B cell (primary cell): ENCODE data around the gene FREM2. TPM values are rescaled to one million over a fixed set of nuclear protein-coding genes. Genes with fewer than 3 reads are reported as not detected.

ENCODE experiments used
- ATAC-seq: fragments of 200-7000 bp; cut with Tn5 transposase; one replicate; pipeline ENCODE4 v1.10.0; 2021; ENCODE audit warnings: low read depth, mild to moderate bottlenecking, moderate number of reproducible peaks, moderate library complexity
- CTCF ChIA-PET: fragments of 350-600 bp; sonication (Branson Sonifier 250); formaldehyde crosslinking; loops from one replicate; lab custom pipeline; 2021; ENCODE audit warnings: antibody characterized with exemption, inconsistent platforms; lab: Charles Lee
- POLR2A ChIA-PET: fragments of 350-600 bp; sonication (Branson Sonifier 250); formaldehyde crosslinking; loops from one replicate; lab custom pipeline; 2021; ENCODE audit warnings: antibody characterized with exemption; lab: Charles Lee
- DNase-seq: peaks from one replicate; pipeline ENCODE4 v3.0.0; 2013
- H2AFZ ChIP-seq: 2 replicates; pipeline ENCODE4 v1.6.1; 2012; ENCODE audit warnings: mild to moderate bottlenecking, low read depth, low read length; ENCODE audit not compliant: insufficient read depth, poor library complexity, severe bottlenecking
- H3K27ac ChIP-seq, 2 donors: 1 replicate in 1 of 2; 2 replicates in 1 of 2; pipeline ENCODE4 v1.5.1; 2012 to 2013; ENCODE audit warnings: low read length in 2 of 2, mild to moderate bottlenecking in 2 of 2, moderate library complexity in 1 of 2
- H3K27me3 ChIP-seq, 4 experiments: fragments of 200-600 bp in 1 of 4; sonication (generic) in 1 of 4; replicated peaks in 1 of 4; 1 replicate in 2 of 4; 2 replicates in 2 of 4; pipeline versions ENCODE4 v1.6.1 to v1.7.0; 2013 to 2016; ENCODE audit warnings: low read length in 3 of 4, mild to moderate bottlenecking in 2 of 4, mixed read lengths in 1 of 4, moderate library complexity in 1 of 4; ENCODE audit not compliant: insufficient read depth in 4 of 4, control insufficient read depth in 3 of 4; ENCODE audit errors: control extremely low read depth in 1 of 4
- H3K36me3 ChIP-seq, 2 experiments: replicated peaks in 1 of 2; 1 replicate in 1 of 2; 2 replicates in 1 of 2; pipeline versions ENCODE4 v1.6.1 to v1.7.1; 2013; ENCODE audit warnings: low read length in 1 of 2; ENCODE audit not compliant: insufficient read depth in 2 of 2, control insufficient read depth in 1 of 2; ENCODE audit errors: control extremely low read depth in 1 of 2, extremely low read depth in 1 of 2
- H3K4me1 ChIP-seq, 2 donors: fragments of 200-600 bp in 1 of 2; sonication (generic) in 1 of 2; 1 replicate in 1 of 2; 2 replicates in 1 of 2; pipeline versions ENCODE4 v1.5.1 to v1.6.1; 2013 to 2017; ENCODE audit warnings: low read length in 2 of 2; ENCODE audit not compliant: control insufficient read depth in 2 of 2, insufficient read depth in 2 of 2
- H3K4me2 ChIP-seq: replicated peaks from 2 replicates; pipeline ENCODE3; 2012; ENCODE audit warnings: mild to moderate bottlenecking, low read depth, low read length; ENCODE audit not compliant: poor library complexity, severe bottlenecking
- H3K4me3 ChIP-seq, 5 experiments: fragments of 200-600 bp in 1 of 5; sonication (generic) in 1 of 5; 1 replicate in 3 of 5; 2 replicates in 2 of 5; pipeline versions ENCODE4 v1.5.1 to v1.7.0; 2011 to 2016; ENCODE audit warnings: low read length in 4 of 5, mild to moderate bottlenecking in 4 of 5, low read depth in 2 of 5, control low read depth in 1 of 5, moderate library complexity in 1 of 5; ENCODE audit not compliant: insufficient read depth in 1 of 5; ENCODE audit errors: control extremely low read depth in 1 of 5, extremely low read depth in 1 of 5
- H3K79me2 ChIP-seq: fragments of 200-600 bp; sonication (generic); one replicate; pipeline ENCODE4 v1.6.0; 2016; ENCODE audit warnings: low read length; ENCODE audit not compliant: control insufficient read depth, insufficient read depth
- H3K9ac ChIP-seq: fragments of 200-600 bp; sonication (generic); 2 replicates; pipeline ENCODE4 v1.6.1; 2017; ENCODE audit warnings: mild to moderate bottlenecking, low read length, moderate library complexity
- H3K9me3 ChIP-seq, 3 donors: one replicate each; pipeline versions ENCODE4 v1.6.1 to v1.7.1; 2013; ENCODE audit warnings: low read length in 2 of 3; ENCODE audit not compliant: control insufficient read depth in 2 of 3, insufficient read depth in 1 of 3; ENCODE audit errors: control extremely low read depth in 1 of 3
- H4K20me1 ChIP-seq: 2 replicates; pipeline ENCODE4 v1.6.0; 2012; ENCODE audit warnings: mild to moderate bottlenecking, low read length; ENCODE audit not compliant: insufficient read depth, control insufficient read depth, poor library complexity, severe bottlenecking
- H3K27ac Mint-ChIP-seq: one replicate; pipeline ENCODE4 v1.8.0; 2021; ENCODE audit warnings: mixed read lengths
- H3K27me3 Mint-ChIP-seq: one replicate; pipeline ENCODE4 v1.8.0; 2021; ENCODE audit warnings: mixed read lengths
- H3K4me1 Mint-ChIP-seq: one replicate; pipeline ENCODE4 v1.8.0; 2021; ENCODE audit warnings: mixed read lengths
- H3K4me3 Mint-ChIP-seq: one replicate; pipeline ENCODE4 v1.8.0; 2021; ENCODE audit warnings: mixed read lengths
- H3K9me3 Mint-ChIP-seq: one replicate; pipeline ENCODE4 v1.8.0; 2022; ENCODE audit warnings: mixed read lengths; ENCODE audit not compliant: insufficient read depth
- EZH2 ChIP-seq: IDR thresholded peaks from 2 replicates; pipeline ENCODE4 v1.6.1; 2012; ENCODE audit warnings: borderline replicate concordance, low read depth, mild to moderate bottlenecking, moderate library complexity, low read length; ENCODE audit not compliant: insufficient read depth, poor library complexity, severe bottlenecking
- WGBS: methylation state at CpG from one replicate; pipeline ENCODE4 v1.1.5; 2013; ENCODE audit warnings: missing lambda C conversion rate; ENCODE audit not compliant: insufficient coverage; 5-methylcytosine and 5-hydroxymethylcytosine counted together
- intact Hi-C: fragments of 100-400 bp; cut with micrococcal nuclease; formaldehyde crosslinking; loops from one replicate; pipeline ENCODE4 v1.10.0; 2022
- polyA plus RNA-seq: library from polyadenylated mRNA; depleted of rRNA; stranded (reverse); fragments of >200 nt; gene quantifications from 2 replicates; pipeline ENCODE4 v1.2.3, GENCODE V29; 2012
- total RNA-seq, 2 donors: library from RNA; stranded (reverse); fragments of 120-200 nt in 1 of 2; gene quantifications; 1 replicate in 1 of 2; 2 replicates in 1 of 2; pipeline versions ENCODE4 v1.2.3 to v1.2.4, GENCODE V29; 2013 to 2022
- TF ChIP-seq, protein P1 (sequence below): fragments of 200-600 bp; IDR thresholded peaks from one replicate; pipeline ENCODE4 v1.8.0; 2022; ENCODE audit warnings: antibody characterized with exemption, mild to moderate bottlenecking

FREM2 gene
- total and polyA plus RNA-seq, 2 donors (not counting 1 experiment from before 2014, with no cell fraction given) = not detected

DNA sequence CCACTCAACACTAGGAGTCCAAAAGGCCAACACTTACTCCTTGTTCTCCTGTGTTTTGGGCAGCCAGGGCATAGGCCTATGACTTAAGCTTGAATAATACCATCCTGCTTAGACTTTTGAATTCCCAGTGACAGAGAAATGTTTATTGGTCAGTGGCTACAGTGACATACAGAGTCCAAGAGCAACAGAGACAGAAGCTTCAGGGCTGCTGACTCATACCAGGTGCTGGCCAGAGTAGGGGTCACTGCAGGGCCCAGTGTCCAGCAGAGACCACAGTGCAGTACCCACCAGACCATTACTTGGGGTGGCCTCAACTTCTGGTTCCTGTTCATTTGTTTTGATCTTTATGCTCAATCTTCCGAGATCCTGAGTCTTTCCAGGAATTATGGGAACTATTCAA, 6.0 kb upstream of the FREM2 start:
- Histone ChIP-seq H4K20me1 (no peaks in the 10 kb centered on the region), H3K27me3 (peaks cover 0 to 3% (median 3%) of the 10 kb centered on the region in 4 experiments), H3K9ac (no peak overlapping the region), H3K27ac (no peak overlapping the region), H3K4me3 (no peak overlapping the region), H2AFZ (no peak overlapping the region), H3K79me2 (no peaks in the 10 kb centered on the region), H3K4me1 (no peaks in the 10 kb centered on the region), H3K9me3 (no peaks in the 10 kb centered on the region), H3K36me3 (no peaks in the 10 kb centered on the region), H3K4me2 (no peak overlapping the region)
- ChIA-PET CTCF (no interaction called here), POLR2A (no interaction called here)
- no peak for DNase-seq
- Mint-ChIP-seq H3K27ac (no peak overlapping the region), H3K4me3 (no peak overlapping the region), H3K9me3 (no peaks in the 10 kb centered on the region), H3K27me3 (peaks cover 9% of the 10 kb centered on the region), H3K4me1 (peaks cover 2% of the 10 kb centered on the region)
- no peak for ATAC-seq
- TF ChIP-seq, protein P1, sequence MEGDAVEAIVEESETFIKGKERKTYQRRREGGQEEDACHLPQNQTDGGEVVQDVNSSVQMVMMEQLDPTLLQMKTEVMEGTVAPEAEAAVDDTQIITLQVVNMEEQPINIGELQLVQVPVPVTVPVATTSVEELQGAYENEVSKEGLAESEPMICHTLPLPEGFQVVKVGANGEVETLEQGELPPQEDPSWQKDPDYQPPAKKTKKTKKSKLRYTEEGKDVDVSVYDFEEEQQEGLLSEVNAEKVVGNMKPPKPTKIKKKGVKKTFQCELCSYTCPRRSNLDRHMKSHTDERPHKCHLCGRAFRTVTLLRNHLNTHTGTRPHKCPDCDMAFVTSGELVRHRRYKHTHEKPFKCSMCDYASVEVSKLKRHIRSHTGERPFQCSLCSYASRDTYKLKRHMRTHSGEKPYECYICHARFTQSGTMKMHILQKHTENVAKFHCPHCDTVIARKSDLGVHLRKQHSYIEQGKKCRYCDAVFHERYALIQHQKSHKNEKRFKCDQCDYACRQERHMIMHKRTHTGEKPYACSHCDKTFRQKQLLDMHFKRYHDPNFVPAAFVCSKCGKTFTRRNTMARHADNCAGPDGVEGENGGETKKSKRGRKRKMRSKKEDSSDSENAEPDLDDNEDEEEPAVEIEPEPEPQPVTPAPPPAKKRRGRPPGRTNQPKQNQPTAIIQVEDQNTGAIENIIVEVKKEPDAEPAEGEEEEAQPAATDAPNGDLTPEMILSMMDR = no peak
- no peak for TF ChIP-seq EZH2
- intact Hi-C loops = no loop called here
- WGBS = no CpG with 5 or more reads among the region's 1 CpG

DNA sequence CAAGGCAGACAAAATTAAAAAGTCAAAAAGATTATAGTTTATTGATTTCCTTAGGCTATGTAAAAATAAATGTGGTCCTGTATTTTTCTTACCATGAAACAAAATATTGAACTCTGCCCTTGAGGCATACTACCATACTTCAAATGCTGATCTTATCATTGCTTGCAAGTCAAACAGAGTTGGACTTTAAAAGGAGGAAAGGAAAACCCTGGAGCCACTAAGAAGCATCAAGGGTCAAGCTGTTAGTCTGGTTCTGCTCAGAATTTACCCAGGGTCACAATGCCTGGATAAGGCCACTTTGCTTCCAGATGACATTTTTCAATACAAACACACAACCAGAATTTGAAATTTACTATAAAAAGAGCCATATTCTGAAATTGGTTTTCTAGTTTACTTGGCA, 2.2 kb upstream of the FREM2 start:
- Histone ChIP-seq H3K79me2 (no peaks in the 10 kb centered on the region), H3K27me3 (peaks cover 0 to 20% (median 5%) of the 10 kb centered on the region in 4 experiments), H3K36me3 (no peaks in the 10 kb centered on the region), H4K20me1 (no peaks in the 10 kb centered on the region), H2AFZ (no peak overlapping the region), H3K4me2 (no peak overlapping the region), H3K9me3 (peaks cover 0 to 10% (median 0%) of the 10 kb centered on the region in 3 donors), H3K9ac (no peak overlapping the region), H3K4me3 (no peak overlapping the region), H3K27ac (no peak overlapping the region), H3K4me1 (peaks cover 0 to 4% of the 10 kb centered on the region in 2 donors)
- Mint-ChIP-seq H3K27me3 (peaks cover 13% of the 10 kb centered on the region), H3K9me3 (no peaks in the 10 kb centered on the region), H3K4me3 (no peak overlapping the region), H3K4me1 (peaks cover 10% of the 10 kb centered on the region), H3K27ac (no peak overlapping the region)
- intact Hi-C loops = no loop called here
- ChIA-PET CTCF (no interaction called here), POLR2A (no interaction called here)
- no peak for ATAC-seq
- TF ChIP-seq, protein P1 = no peak
- TF ChIP-seq EZH2 = no peak
- DNase-seq = no peak
